Liver (tissue), 9 donors: ENCODE data around the gene FOXN3. TPM values are rescaled to one million over a fixed set of nuclear protein-coding genes. Genes with fewer than 3 reads are reported as not detected.

Experiments
- DNase-seq: peaks from one replicate; pipeline ENCODE4 v3.0.0-alpha.2; 2017; ENCODE audit warnings: low spot score
- H3K27ac ChIP-seq, 2 donors: one replicate each; pipeline ENCODE4 v1.7.0; 2013; ENCODE audit warnings: inconsistent platforms in 2 of 2, low read length in 2 of 2, control low read depth in 1 of 2, low read depth in 1 of 2, mild to moderate bottlenecking in 1 of 2
- H3K27me3 ChIP-seq, 4 donors: one replicate each; pipeline versions ENCODE4 v1.6.1 to v1.7.0; 2013; ENCODE audit warnings: low read length in 3 of 4, inconsistent platforms in 1 of 4, mild to moderate bottlenecking in 1 of 4, moderate library complexity in 1 of 4; ENCODE audit not compliant: control insufficient read depth in 4 of 4, insufficient read depth in 4 of 4
- H3K36me3 ChIP-seq, 4 donors: one replicate each; pipeline versions ENCODE4 v1.6.1 to v1.7.0; 2013; ENCODE audit warnings: low read length in 3 of 4, mild to moderate bottlenecking in 3 of 4, low read depth in 1 of 4, moderate library complexity in 1 of 4; ENCODE audit not compliant: control insufficient read depth in 4 of 4, insufficient read depth in 3 of 4
- H3K4me1 ChIP-seq, 4 donors: one replicate each; pipeline versions ENCODE4 v1.6.1 to v1.7.0; 2013; ENCODE audit warnings: low read length in 3 of 4, mild to moderate bottlenecking in 3 of 4, moderate library complexity in 1 of 4; ENCODE audit not compliant: control insufficient read depth in 4 of 4, insufficient read depth in 4 of 4
- H3K4me3 ChIP-seq, 3 donors: one replicate each; pipeline versions ENCODE4 v1.6.1 to v1.7.0; 2013; ENCODE audit warnings: low read length in 3 of 3, control low read depth in 1 of 3, low read depth in 1 of 3, mild to moderate bottlenecking in 1 of 3
- H3K9ac ChIP-seq, 2 donors: one replicate each; pipeline ENCODE4 v1.7.0; 2013; ENCODE audit warnings: low read length in 2 of 2, mild to moderate bottlenecking in 2 of 2, moderate library complexity in 2 of 2, control low read depth in 1 of 2, low read depth in 1 of 2
- H3K9me3 ChIP-seq, 4 donors: one replicate each; pipeline versions ENCODE4 v1.6.1 to v1.7.0; 2013; ENCODE audit warnings: low read length in 3 of 4; ENCODE audit not compliant: control insufficient read depth in 4 of 4
- EGR1 ChIP-seq, 2 donors: IDR thresholded peaks; 2 replicates each; pipeline ENCODE4 v1.6.1; 2016 to 2018; ENCODE audit warnings: antibody characterized with exemption in 2 of 2, low read depth in 2 of 2
- FOXA1 ChIP-seq: IDR thresholded peaks from 2 replicates; pipeline ENCODE4 v1.6.1; 2016; ENCODE audit warnings: antibody characterized with exemption
- FOXA2 ChIP-seq: IDR thresholded peaks from 2 replicates; pipeline ENCODE4 v1.6.1; 2016; ENCODE audit warnings: antibody characterized with exemption
- GABPA ChIP-seq, 2 donors: IDR thresholded peaks in 1 of 2; conservative IDR thresholded peaks in 1 of 2; 2 replicates each; pipeline ENCODE4 v1.6.1; 2016; ENCODE audit warnings: antibody characterized with exemption in 2 of 2, mild to moderate bottlenecking in 1 of 2, moderate library complexity in 1 of 2
- HNF4A ChIP-seq, 2 donors: conservative IDR thresholded peaks; 2 replicates each; pipeline ENCODE4 v1.6.1; 2016; ENCODE audit warnings: antibody characterized with exemption in 2 of 2, mild to moderate bottlenecking in 2 of 2
- HNF4G ChIP-seq: IDR thresholded peaks from 2 replicates; pipeline ENCODE4 v1.6.1; 2016; ENCODE audit warnings: antibody characterized with exemption
- JUND ChIP-seq, 2 donors: IDR thresholded peaks; 2 replicates each; pipeline ENCODE4 v1.6.1; 2016; ENCODE audit warnings: antibody characterized with exemption in 2 of 2
- NR2F2 ChIP-seq: IDR thresholded peaks from 2 replicates; pipeline ENCODE4 v1.6.1; 2016; ENCODE audit warnings: antibody characterized with exemption
- RAD21 ChIP-seq, 2 donors: IDR thresholded peaks; 2 replicates each; pipeline ENCODE4 v1.6.1; 2016; ENCODE audit warnings: antibody characterized with exemption in 2 of 2, mild to moderate bottlenecking in 2 of 2
- RXRA ChIP-seq, 2 donors: IDR thresholded peaks; 2 replicates each; pipeline ENCODE4 v1.6.1; 2017 to 2018; ENCODE audit warnings: antibody characterized with exemption in 2 of 2, mild to moderate bottlenecking in 1 of 2
- SP1 ChIP-seq: IDR thresholded peaks from 2 replicates; pipeline ENCODE4 v1.6.1; 2018; ENCODE audit warnings: antibody characterized with exemption, mild to moderate bottlenecking
- TAF1 ChIP-seq: conservative IDR thresholded peaks from 2 replicates; pipeline ENCODE4 v1.6.1; 2016; ENCODE audit warnings: antibody characterized with exemption, mild to moderate bottlenecking
- YY1 ChIP-seq: IDR thresholded peaks from 2 replicates; pipeline ENCODE4 v1.6.1; 2016; ENCODE audit warnings: antibody characterized with exemption, mild to moderate bottlenecking
- WGBS: extraction: QIAGEN DNeasy Blood & Tissue Kit; methylation state at CpG from one replicate; pipeline ENCODE4 v1.1.7; 2013; 5-methylcytosine and 5-hydroxymethylcytosine counted together
- polyA plus RNA-seq, 2 donors: library from polyadenylated mRNA; stranded (reverse) in 1 of 2; unstranded in 1 of 2; fragments of 200-250 nt in 1 of 2; fragments of >200 nt in 1 of 2; fragmentation: Nextera tagmentation in 1 of 2; extraction: Ambion mirVana in 1 of 2; gene quantifications; one replicate each; pipeline versions ENCODE4 v1.2.1 to v1.2.3, GENCODE V29; 2013 to 2015
- total RNA-seq, 2 donors: library from RNA; depleted of rRNA; stranded (reverse); fragments of >200 nt; gene quantifications; one replicate each; pipeline ENCODE4 v1.2.3, GENCODE V29; 2014
- TF ChIP-seq, protein P1 (sequence below): IDR thresholded peaks from 2 replicates; pipeline ENCODE4 v1.6.1; 2016; ENCODE audit warnings: antibody characterized with exemption
- TF ChIP-seq, protein P2 (sequence below): IDR thresholded peaks from 2 replicates; pipeline ENCODE4 v1.6.1; 2016; ENCODE audit warnings: antibody characterized with exemption, mild to moderate bottlenecking
- TF ChIP-seq, protein P3 (sequence below): IDR thresholded peaks from 2 replicates; pipeline ENCODE4 v1.6.1; 2016; ENCODE audit warnings: antibody characterized with exemption
- TF ChIP-seq, protein P4 (sequence below): IDR thresholded peaks from 2 replicates; pipeline ENCODE4 v1.6.1; 2016; ENCODE audit warnings: antibody characterized with exemption
- TF ChIP-seq, protein P5 (sequence below): fragments of 150-350 bp; IDR thresholded peaks from 2 replicates; pipeline ENCODE4 v1.5.1; 2017; ENCODE audit warnings: improper control_type of control experiment, low read depth, low read length; ENCODE audit not compliant: missing input control
- donor health status: healthy.
- donor health status: healthy.
- donor health status: healthy.
- donor health status: healthy.
- donor health status: healthy.

FOXN3 gene
- total and polyA plus RNA-seq, 4 donors: 17.8 to 44.8 (median 35.3) TPM

DNA sequence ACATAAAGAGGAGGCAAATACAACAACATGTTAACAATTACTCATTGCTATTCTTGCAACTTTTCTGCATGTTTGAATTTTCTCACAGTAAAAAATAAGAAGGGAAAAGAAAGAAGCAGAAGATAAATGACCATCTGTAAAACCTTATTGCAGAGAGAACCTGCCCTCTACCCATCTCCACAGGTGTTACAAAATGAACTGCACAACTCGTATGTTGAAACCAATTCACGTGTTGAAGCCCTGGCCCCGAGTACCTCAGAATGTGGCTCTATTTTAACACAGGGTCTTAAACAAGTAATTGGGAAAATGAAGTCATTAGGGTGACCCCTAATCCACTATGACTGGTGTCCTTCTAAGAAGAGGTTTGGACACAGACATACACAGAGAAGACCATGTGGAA is 39.5 kb downstream of the FOXN3 start:
- no peaks in the 10 kb centered on the region for H3K27me3 ChIP-seq
- H3K27ac ChIP-seq: no peak overlapping the region
- 83% methylated on average over 3 of the region's 3 CpGs for WGBS
- H3K4me1 ChIP-seq: no peaks in the 10 kb centered on the region
- H3K9me3 ChIP-seq: no peaks in the 10 kb centered on the region
- no peak overlapping the region for H3K4me3 ChIP-seq
- no peak for DNase-seq
- H3K36me3 ChIP-seq: peaks cover 0 to 2% (median under 1%) of the 10 kb centered on the region in 4 donors
- no peak for TF ChIP-seq YY1
- no peak for TF ChIP-seq TAF1
- no peak overlapping the region for H3K9ac ChIP-seq

DNA sequence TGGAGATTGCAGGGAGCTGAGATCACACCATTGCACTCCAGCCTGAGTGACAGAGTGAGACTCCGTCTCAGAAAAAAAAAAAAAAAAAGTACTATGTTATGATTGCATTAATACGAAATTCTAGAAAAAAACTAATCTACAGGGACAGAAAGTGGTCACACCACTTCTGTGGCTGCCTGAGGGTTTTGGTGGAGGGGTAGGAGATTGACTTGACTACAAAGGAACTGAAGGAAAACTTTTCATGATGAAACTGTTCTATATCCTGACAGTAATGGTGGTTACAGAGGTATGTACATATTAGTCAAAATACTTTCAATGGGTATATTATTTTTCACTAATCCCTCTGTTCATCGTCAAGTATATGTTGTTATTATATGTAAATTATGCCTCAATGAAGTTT is 42.1 kb downstream of the FOXN3 start:
- no peak overlapping the region for H3K9ac ChIP-seq
- no peaks in the 10 kb centered on the region for H3K9me3 ChIP-seq
- no peaks in the 10 kb centered on the region for H3K27me3 ChIP-seq
- H3K4me1 ChIP-seq: peaks cover 5 to 17% (median 13%) of the 10 kb centered on the region in 4 donors
- H3K4me3 ChIP-seq: no peak overlapping the region
- H3K27ac ChIP-seq: no peak overlapping the region
- no peak for DNase-seq
- 95% methylated on average over 3 of the region's 3 CpGs for WGBS
- TF ChIP-seq RXRA (IDR thresholded peaks at IDR 0.05): no peak
- TF ChIP-seq, protein P1, sequence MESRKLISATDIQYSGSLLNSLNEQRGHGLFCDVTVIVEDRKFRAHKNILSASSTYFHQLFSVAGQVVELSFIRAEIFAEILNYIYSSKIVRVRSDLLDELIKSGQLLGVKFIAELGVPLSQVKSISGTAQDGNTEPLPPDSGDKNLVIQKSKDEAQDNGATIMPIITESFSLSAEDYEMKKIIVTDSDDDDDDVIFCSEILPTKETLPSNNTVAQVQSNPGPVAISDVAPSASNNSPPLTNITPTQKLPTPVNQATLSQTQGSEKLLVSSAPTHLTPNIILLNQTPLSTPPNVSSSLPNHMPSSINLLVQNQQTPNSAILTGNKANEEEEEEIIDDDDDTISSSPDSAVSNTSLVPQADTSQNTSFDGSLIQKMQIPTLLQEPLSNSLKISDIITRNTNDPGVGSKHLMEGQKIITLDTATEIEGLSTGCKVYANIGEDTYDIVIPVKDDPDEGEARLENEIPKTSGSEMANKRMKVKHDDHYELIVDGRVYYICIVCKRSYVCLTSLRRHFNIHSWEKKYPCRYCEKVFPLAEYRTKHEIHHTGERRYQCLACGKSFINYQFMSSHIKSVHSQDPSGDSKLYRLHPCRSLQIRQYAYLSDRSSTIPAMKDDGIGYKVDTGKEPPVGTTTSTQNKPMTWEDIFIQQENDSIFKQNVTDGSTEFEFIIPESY: no peak
- TF ChIP-seq, protein P2, sequence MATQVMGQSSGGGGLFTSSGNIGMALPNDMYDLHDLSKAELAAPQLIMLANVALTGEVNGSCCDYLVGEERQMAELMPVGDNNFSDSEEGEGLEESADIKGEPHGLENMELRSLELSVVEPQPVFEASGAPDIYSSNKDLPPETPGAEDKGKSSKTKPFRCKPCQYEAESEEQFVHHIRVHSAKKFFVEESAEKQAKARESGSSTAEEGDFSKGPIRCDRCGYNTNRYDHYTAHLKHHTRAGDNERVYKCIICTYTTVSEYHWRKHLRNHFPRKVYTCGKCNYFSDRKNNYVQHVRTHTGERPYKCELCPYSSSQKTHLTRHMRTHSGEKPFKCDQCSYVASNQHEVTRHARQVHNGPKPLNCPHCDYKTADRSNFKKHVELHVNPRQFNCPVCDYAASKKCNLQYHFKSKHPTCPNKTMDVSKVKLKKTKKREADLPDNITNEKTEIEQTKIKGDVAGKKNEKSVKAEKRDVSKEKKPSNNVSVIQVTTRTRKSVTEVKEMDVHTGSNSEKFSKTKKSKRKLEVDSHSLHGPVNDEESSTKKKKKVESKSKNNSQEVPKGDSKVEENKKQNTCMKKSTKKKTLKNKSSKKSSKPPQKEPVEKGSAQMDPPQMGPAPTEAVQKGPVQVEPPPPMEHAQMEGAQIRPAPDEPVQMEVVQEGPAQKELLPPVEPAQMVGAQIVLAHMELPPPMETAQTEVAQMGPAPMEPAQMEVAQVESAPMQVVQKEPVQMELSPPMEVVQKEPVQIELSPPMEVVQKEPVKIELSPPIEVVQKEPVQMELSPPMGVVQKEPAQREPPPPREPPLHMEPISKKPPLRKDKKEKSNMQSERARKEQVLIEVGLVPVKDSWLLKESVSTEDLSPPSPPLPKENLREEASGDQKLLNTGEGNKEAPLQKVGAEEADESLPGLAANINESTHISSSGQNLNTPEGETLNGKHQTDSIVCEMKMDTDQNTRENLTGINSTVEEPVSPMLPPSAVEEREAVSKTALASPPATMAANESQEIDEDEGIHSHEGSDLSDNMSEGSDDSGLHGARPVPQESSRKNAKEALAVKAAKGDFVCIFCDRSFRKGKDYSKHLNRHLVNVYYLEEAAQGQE: no peak
- TF ChIP-seq, protein P3, sequence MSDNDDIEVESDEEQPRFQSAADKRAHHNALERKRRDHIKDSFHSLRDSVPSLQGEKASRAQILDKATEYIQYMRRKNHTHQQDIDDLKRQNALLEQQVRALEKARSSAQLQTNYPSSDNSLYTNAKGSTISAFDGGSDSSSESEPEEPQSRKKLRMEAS: no peak
- no peak for TF ChIP-seq SP1
- TF ChIP-seq, protein P4, sequence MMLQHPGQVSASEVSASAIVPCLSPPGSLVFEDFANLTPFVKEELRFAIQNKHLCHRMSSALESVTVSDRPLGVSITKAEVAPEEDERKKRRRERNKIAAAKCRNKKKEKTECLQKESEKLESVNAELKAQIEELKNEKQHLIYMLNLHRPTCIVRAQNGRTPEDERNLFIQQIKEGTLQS: no peak
- TF ChIP-seq, protein P5, sequence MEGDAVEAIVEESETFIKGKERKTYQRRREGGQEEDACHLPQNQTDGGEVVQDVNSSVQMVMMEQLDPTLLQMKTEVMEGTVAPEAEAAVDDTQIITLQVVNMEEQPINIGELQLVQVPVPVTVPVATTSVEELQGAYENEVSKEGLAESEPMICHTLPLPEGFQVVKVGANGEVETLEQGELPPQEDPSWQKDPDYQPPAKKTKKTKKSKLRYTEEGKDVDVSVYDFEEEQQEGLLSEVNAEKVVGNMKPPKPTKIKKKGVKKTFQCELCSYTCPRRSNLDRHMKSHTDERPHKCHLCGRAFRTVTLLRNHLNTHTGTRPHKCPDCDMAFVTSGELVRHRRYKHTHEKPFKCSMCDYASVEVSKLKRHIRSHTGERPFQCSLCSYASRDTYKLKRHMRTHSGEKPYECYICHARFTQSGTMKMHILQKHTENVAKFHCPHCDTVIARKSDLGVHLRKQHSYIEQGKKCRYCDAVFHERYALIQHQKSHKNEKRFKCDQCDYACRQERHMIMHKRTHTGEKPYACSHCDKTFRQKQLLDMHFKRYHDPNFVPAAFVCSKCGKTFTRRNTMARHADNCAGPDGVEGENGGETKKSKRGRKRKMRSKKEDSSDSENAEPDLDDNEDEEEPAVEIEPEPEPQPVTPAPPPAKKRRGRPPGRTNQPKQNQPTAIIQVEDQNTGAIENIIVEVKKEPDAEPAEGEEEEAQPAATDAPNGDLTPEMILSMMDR: no peak
- TF ChIP-seq EGR1 (IDR thresholded peaks at IDR 0.05; ENCODE audit: low read depth in 2 of 2): no peak
- TF ChIP-seq GABPA (IDR thresholded peaks at IDR 0.05 in 1 of 2, conservative IDR thresholded peaks at IDR 0.05 in 1 of 2): no peak
- TF ChIP-seq TAF1: no peak
- TF ChIP-seq FOXA2: no peak
- no peak for TF ChIP-seq HNF4G
- no peak for TF ChIP-seq RAD21 (IDR thresholded peaks at IDR 0.05)
- no peak for TF ChIP-seq NR2F2
- no peak for TF ChIP-seq JUND (IDR thresholded peaks at IDR 0.05)
- TF ChIP-seq HNF4A (conservative IDR thresholded peaks at IDR 0.05): no peak
- no peak for TF ChIP-seq FOXA1
- no peak for TF ChIP-seq YY1
- H3K36me3 ChIP-seq: peaks cover 0 to 5% (median under 1%) of the 10 kb centered on the region in 4 donors
